Suprapubic skin (tissue), 3 donors: ENCODE data around the gene TECPR1.

ENCODE experiments used
- POLR2A ChIP-seq, 2 donors: fragments of 450-650 bp; IDR thresholded peaks; one replicate each; pipeline ENCODE4 v1.6.1; 2017; ENCODE audit warnings: antibody characterized with exemption in 2 of 2, mild to moderate bottlenecking in 2 of 2, moderate library complexity in 2 of 2
- TF ChIP-seq, protein P1 (sequence below), 2 donors: fragments of 200-600 bp in 1 of 2; fragments of 450-650 bp in 1 of 2; sonication (generic) in 1 of 2; IDR thresholded peaks; one replicate each; pipeline ENCODE4 v1.5.1; 2016 to 2019; ENCODE audit warnings: antibody characterized with exemption in 2 of 2, mild to moderate bottlenecking in 1 of 2, moderate library complexity in 1 of 2

- no peak for TF ChIP-seq POLR2A (IDR thresholded peaks at IDR 0.05)
- TF ChIP-seq, protein P1, sequence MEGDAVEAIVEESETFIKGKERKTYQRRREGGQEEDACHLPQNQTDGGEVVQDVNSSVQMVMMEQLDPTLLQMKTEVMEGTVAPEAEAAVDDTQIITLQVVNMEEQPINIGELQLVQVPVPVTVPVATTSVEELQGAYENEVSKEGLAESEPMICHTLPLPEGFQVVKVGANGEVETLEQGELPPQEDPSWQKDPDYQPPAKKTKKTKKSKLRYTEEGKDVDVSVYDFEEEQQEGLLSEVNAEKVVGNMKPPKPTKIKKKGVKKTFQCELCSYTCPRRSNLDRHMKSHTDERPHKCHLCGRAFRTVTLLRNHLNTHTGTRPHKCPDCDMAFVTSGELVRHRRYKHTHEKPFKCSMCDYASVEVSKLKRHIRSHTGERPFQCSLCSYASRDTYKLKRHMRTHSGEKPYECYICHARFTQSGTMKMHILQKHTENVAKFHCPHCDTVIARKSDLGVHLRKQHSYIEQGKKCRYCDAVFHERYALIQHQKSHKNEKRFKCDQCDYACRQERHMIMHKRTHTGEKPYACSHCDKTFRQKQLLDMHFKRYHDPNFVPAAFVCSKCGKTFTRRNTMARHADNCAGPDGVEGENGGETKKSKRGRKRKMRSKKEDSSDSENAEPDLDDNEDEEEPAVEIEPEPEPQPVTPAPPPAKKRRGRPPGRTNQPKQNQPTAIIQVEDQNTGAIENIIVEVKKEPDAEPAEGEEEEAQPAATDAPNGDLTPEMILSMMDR (IDR thresholded peaks at IDR 0.05) = no peak
These were observed 48.6 kb downstream of the TECPR1 start for GRCh38 chr7:98203261-98203963.
